HepG2 (cell line): ENCODE data around the gene CORO7. TPM values are rescaled to one million over a fixed set of nuclear protein-coding genes. Genes with fewer than 3 reads are reported as not detected.
A peak's percentile ranks its signal among the peaks of the same experiment; 100 is the strongest.

Experiments used
- CHD4 ChIP-seq: fragments of 200-600 bp; sonication (generic); IDR thresholded peaks from 2 replicates; pipeline ENCODE4 v1.7.0; 2017; ENCODE audit warnings: mild to moderate bottlenecking, low read length, borderline replicate concordance
- EZH2 ChIP-seq: conservative IDR thresholded peaks from 2 replicates; pipeline ENCODE4 v1.6.1; 2012; ENCODE audit warnings: mild to moderate bottlenecking, low read depth, low read length, moderate library complexity
- HES4 ChIP-seq: sonication (generic); formaldehyde crosslinking; IDR thresholded peaks from 2 replicates; pipeline ENCODE4 v1.9.0; 2021; ENCODE audit warnings: mild to moderate bottlenecking, missing genetic modification reagents, borderline replicate concordance
- HNF4A ChIP-seq: sonication (generic); formaldehyde crosslinking; IDR thresholded peaks from 2 replicates; pipeline ENCODE4 v1.4.0; 2020; ENCODE audit warnings: missing genetic modification reagents
- PRPF4 ChIP-seq: fragments of 200-400 bp; formaldehyde crosslinking; IDR thresholded peaks from 2 replicates; pipeline ENCODE4 v1.6.1; 2016; ENCODE audit warnings: low read length, low read depth; ENCODE audit not compliant: poor library complexity, severe bottlenecking
- PTBP1 ChIP-seq: fragments of 200-400 bp; formaldehyde crosslinking; IDR thresholded peaks from 2 replicates; pipeline ENCODE4 v1.6.1; 2018; ENCODE audit warnings: low read length, low read depth; ENCODE audit not compliant: poor library complexity, severe bottlenecking
- SIN3B ChIP-seq: fragments of 150-350 bp; IDR thresholded peaks from 2 replicates; pipeline ENCODE4 v1.6.1; 2014; ENCODE audit warnings: low read length
- ZFYVE20 ChIP-seq: sonication (generic); formaldehyde crosslinking; IDR thresholded peaks from 2 replicates; pipeline ENCODE4 v1.8.0; 2023; ENCODE audit warnings: low read depth, mild to moderate bottlenecking, moderate library complexity, missing genetic modification reagents, borderline replicate concordance
- ZNF350 ChIP-seq: sonication (generic); formaldehyde crosslinking; IDR thresholded peaks from 2 replicates; pipeline ENCODE4 v1.4.0; 2020; ENCODE audit warnings: mild to moderate bottlenecking, low read depth, missing genetic modification reagents, borderline replicate concordance
- ZNF530 ChIP-seq: sonication (generic); formaldehyde crosslinking; IDR thresholded peaks from 2 replicates; pipeline ENCODE4 v1.5.0; 2020; ENCODE audit warnings: low read depth, mild to moderate bottlenecking, missing genetic modification reagents
- ZNF547 ChIP-seq: sonication (generic); formaldehyde crosslinking; IDR thresholded peaks from 2 replicates; pipeline ENCODE4 v1.5.1; 2020; ENCODE audit warnings: mild to moderate bottlenecking, missing genetic modification reagents
- ZNF567 ChIP-seq: sonication (generic); formaldehyde crosslinking; IDR thresholded peaks from 2 replicates; pipeline ENCODE4 v1.8.1; 2023; ENCODE audit warnings: mild to moderate bottlenecking, missing genetic modification reagents, borderline replicate concordance
- ZNF891 ChIP-seq: sonication (generic); formaldehyde crosslinking; IDR thresholded peaks from 2 replicates; pipeline ENCODE4 v1.5.0; 2020; ENCODE audit warnings: mild to moderate bottlenecking, missing genetic modification reagents
- ZSCAN21 ChIP-seq: sonication (generic); formaldehyde crosslinking; IDR thresholded peaks from 2 replicates; pipeline ENCODE4 v1.8.0; 2022; ENCODE audit warnings: mild to moderate bottlenecking, missing genetic modification reagents, moderate library complexity, borderline replicate concordance
- polyA plus RNA-seq, 8 experiments: library from polyadenylated mRNA; depleted of rRNA in 3 of 8; stranded (reverse) in 7 of 8; unstranded in 1 of 8; fragments of >200 nt; fragmentation: Illumina TruSeq in 4 of 8; extraction: Trizol in 4 of 8; gene quantifications; 2 replicates each; pipeline versions ENCODE4 v1.2.1 to v1.2.3, GENCODE V29; 2011 to 2016; ENCODE audit warnings: low read depth in 4 of 8, missing spikeins in 1 of 8, mixed read lengths in 1 of 8; ENCODE audit not compliant: insufficient read depth in 1 of 8
- total RNA-seq, 5 experiments: library from RNA; depleted of rRNA; stranded (reverse); fragments of >200 nt; fragmentation: Illumina TruSeq; extraction: Trizol; gene quantifications; 2 replicates each; pipeline ENCODE4 v1.2.3, GENCODE V29; 2016; ENCODE audit warnings: low read depth in 1 of 5
- TF ChIP-seq, protein P1 (sequence below): sonication (generic); formaldehyde crosslinking; IDR thresholded peaks from 2 replicates; pipeline ENCODE4 v1.4.0; 2020; ENCODE audit warnings: missing genetic modification reagents
- TF ChIP-seq, protein P2 (sequence below): sonication (generic); formaldehyde crosslinking; IDR thresholded peaks from 2 replicates; pipeline ENCODE4 v1.5.1; 2020; ENCODE audit warnings: mild to moderate bottlenecking, moderate library complexity, missing genetic modification reagents
- TF ChIP-seq, protein P3 (sequence below): sonication (generic); formaldehyde crosslinking; IDR thresholded peaks from 2 replicates; pipeline ENCODE4 v1.9.0; 2022; ENCODE audit warnings: low read depth, missing genetic modification reagents
- TF ChIP-seq, protein P4 (sequence below): sonication (generic); formaldehyde crosslinking; conservative IDR thresholded peaks from 2 replicates; pipeline ENCODE4 v1.8.1; 2023; ENCODE audit warnings: missing genetic modification reagents
- TF ChIP-seq, protein P5 (sequence below): sonication (generic); formaldehyde crosslinking; IDR thresholded peaks from 2 replicates; pipeline ENCODE4 v1.5.0; 2020; ENCODE audit warnings: missing genetic modification reagents, mild to moderate bottlenecking, borderline replicate concordance
- TF ChIP-seq, protein P6 (sequence below): sonication (generic); formaldehyde crosslinking; IDR thresholded peaks from 2 replicates; pipeline ENCODE4 v1.5.0; 2020; ENCODE audit warnings: mild to moderate bottlenecking, low read depth, missing genetic modification reagents, borderline replicate concordance

CORO7 gene
- total and polyA plus RNA-seq, 2 of the 13 experiments (the other 11 are each of a cell fraction or from before 2014, with no cell fraction given): 9.9 to 14.3 TPM

DNA sequence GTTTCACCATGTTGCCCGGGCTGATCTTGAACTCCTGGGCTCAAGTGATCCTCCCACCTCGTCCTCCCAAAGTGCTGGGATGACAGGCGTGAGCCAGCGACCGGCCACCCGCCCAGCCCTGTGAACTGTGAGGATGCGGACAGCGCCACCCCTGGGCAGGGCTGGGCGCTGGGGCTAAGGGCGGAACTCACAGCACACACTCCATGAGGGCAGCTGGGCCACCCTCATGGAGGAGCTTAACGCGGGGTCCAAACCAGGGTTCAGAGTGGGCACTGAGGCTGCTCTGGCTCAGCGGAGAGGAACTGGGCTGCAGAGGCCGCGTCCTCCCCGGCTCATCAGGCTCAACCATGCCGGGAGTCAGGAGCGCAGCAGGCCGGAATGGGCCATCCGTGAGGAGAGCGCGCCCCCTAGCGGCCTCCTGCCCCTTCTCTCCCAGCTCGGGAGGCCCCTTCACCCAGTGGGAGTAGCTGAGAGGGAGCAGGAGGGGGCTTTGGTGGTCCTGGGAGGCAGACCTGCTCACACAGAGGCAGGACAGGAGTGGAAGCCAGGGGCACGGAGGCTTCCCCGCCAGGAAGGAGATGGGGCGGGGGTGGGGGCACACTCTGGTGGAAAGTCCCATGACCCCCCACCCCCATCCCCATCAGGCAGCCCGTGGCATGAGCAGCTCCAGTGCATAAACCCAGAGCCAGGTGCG lies 13.8 kb downstream of the CORO7 start (continued):
- TF ChIP-seq, protein P1, sequence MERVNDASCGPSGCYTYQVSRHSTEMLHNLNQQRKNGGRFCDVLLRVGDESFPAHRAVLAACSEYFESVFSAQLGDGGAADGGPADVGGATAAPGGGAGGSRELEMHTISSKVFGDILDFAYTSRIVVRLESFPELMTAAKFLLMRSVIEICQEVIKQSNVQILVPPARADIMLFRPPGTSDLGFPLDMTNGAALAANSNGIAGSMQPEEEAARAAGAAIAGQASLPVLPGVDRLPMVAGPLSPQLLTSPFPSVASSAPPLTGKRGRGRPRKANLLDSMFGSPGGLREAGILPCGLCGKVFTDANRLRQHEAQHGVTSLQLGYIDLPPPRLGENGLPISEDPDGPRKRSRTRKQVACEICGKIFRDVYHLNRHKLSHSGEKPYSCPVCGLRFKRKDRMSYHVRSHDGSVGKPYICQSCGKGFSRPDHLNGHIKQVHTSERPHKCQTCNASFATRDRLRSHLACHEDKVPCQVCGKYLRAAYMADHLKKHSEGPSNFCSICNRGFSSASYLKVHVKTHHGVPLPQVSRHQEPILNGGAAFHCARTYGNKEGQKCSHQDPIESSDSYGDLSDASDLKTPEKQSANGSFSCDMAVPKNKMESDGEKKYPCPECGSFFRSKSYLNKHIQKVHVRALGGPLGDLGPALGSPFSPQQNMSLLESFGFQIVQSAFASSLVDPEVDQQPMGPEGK (CRISPR knock-in tag): peak; percentile 41; the same call in 1 of the 2 replicates
- no peak for TF ChIP-seq ZFYVE20
- no peak for TF ChIP-seq PTBP1
- TF ChIP-seq ZNF891 (CRISPR knock-in tag): peak; percentile 77; the same call in 1 of the 2 replicates
- TF ChIP-seq, protein P2, sequence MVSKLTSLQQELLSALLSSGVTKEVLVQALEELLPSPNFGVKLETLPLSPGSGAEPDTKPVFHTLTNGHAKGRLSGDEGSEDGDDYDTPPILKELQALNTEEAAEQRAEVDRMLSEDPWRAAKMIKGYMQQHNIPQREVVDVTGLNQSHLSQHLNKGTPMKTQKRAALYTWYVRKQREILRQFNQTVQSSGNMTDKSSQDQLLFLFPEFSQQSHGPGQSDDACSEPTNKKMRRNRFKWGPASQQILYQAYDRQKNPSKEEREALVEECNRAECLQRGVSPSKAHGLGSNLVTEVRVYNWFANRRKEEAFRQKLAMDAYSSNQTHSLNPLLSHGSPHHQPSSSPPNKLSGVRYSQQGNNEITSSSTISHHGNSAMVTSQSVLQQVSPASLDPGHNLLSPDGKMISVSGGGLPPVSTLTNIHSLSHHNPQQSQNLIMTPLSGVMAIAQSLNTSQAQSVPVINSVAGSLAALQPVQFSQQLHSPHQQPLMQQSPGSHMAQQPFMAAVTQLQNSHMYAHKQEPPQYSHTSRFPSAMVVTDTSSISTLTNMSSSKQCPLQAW: peak; percentile 91
- no peak for TF ChIP-seq CHD4
- no peak for TF ChIP-seq HES4 (CRISPR knock-in tag)
- TF ChIP-seq ZNF547 (CRISPR knock-in tag): no peak
- TF ChIP-seq ZNF530 (CRISPR knock-in tag): no peak
- TF ChIP-seq ZSCAN21 (CRISPR knock-in tag): no peak
- TF ChIP-seq, protein P3, sequence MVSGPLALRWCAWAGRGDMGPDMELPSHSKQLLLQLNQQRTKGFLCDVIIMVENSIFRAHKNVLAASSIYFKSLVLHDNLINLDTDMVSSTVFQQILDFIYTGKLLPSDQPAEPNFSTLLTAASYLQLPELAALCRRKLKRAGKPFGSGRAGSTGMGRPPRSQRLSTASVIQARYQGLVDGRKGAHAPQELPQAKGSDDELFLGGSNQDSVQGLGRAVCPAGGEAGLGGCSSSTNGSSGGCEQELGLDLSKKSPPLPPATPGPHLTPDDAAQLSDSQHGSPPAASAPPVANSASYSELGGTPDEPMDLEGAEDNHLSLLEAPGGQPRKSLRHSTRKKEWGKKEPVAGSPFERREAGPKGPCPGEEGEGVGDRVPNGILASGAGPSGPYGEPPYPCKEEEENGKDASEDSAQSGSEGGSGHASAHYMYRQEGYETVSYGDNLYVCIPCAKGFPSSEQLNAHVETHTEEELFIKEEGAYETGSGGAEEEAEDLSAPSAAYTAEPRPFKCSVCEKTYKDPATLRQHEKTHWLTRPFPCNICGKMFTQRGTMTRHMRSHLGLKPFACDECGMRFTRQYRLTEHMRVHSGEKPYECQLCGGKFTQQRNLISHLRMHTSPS (CRISPR knock-in tag): 0 out of 2 replicates have a peak, but pooled peaks have one; percentile 24
- TF ChIP-seq, protein P4, sequence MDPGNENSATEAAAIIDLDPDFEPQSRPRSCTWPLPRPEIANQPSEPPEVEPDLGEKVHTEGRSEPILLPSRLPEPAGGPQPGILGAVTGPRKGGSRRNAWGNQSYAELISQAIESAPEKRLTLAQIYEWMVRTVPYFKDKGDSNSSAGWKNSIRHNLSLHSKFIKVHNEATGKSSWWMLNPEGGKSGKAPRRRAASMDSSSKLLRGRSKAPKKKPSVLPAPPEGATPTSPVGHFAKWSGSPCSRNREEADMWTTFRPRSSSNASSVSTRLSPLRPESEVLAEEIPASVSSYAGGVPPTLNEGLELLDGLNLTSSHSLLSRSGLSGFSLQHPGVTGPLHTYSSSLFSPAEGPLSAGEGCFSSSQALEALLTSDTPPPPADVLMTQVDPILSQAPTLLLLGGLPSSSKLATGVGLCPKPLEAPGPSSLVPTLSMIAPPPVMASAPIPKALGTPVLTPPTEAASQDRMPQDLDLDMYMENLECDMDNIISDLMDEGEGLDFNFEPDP (CRISPR knock-in tag): no peak
- no peak for TF ChIP-seq PRPF4
- TF ChIP-seq SIN3B: no peak
- TF ChIP-seq ZNF567 (CRISPR knock-in tag): 0 out of 2 replicates have a peak, but pooled peaks have one; percentile 53
- 0 out of 2 replicates have a peak, but pooled peaks have one; percentile 22 for TF ChIP-seq HNF4A (CRISPR knock-in tag)
- TF ChIP-seq EZH2: no peak
- TF ChIP-seq, protein P5, sequence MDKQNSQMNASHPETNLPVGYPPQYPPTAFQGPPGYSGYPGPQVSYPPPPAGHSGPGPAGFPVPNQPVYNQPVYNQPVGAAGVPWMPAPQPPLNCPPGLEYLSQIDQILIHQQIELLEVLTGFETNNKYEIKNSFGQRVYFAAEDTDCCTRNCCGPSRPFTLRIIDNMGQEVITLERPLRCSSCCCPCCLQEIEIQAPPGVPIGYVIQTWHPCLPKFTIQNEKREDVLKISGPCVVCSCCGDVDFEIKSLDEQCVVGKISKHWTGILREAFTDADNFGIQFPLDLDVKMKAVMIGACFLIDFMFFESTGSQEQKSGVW (CRISPR knock-in tag): no peak
- TF ChIP-seq ZNF350 (CRISPR knock-in tag): 0 out of 2 replicates have a peak, but pooled peaks have one; percentile 44
- TF ChIP-seq, protein P6, sequence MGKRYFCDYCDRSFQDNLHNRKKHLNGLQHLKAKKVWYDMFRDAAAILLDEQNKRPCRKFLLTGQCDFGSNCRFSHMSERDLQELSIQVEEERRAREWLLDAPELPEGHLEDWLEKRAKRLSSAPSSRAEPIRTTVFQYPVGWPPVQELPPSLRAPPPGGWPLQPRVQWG (CRISPR knock-in tag): no peak
